Measurements from ENCODE around the gene COL8A1.

COL8A1 gene

GRCh38 chr3:99648101-99648500 lies 9.7 kb downstream of the COL8A1 start:
- no peak overlapping the region for H3K4me3 ChIP-seq (replicated peaks; ENCODE audit: insufficient read depth, low read length)
- DNase-seq (ENCODE audit: low read depth in 1 of 2, low spot score in 1 of 2), result no peak
- H3K27ac ChIP-seq (replicated peaks), result no peak overlapping the region
- no peaks in the 10 kb centered on the region for H3K27me3 ChIP-seq (ENCODE audit: insufficient read depth, poor library complexity, severe bottlenecking)
- TF ChIP-seq POLR2AphosphoS5 (IDR thresholded peaks at IDR 0.05; ENCODE audit: low read depth) (no peak), GABPA (IDR thresholded peaks at IDR 0.05; ENCODE audit: low read depth) (no peak), SPI1 (IDR thresholded peaks at IDR 0.05; ENCODE audit: borderline replicate concordance, low read depth) (no peak)
- TF ChIP-seq, protein P1, sequence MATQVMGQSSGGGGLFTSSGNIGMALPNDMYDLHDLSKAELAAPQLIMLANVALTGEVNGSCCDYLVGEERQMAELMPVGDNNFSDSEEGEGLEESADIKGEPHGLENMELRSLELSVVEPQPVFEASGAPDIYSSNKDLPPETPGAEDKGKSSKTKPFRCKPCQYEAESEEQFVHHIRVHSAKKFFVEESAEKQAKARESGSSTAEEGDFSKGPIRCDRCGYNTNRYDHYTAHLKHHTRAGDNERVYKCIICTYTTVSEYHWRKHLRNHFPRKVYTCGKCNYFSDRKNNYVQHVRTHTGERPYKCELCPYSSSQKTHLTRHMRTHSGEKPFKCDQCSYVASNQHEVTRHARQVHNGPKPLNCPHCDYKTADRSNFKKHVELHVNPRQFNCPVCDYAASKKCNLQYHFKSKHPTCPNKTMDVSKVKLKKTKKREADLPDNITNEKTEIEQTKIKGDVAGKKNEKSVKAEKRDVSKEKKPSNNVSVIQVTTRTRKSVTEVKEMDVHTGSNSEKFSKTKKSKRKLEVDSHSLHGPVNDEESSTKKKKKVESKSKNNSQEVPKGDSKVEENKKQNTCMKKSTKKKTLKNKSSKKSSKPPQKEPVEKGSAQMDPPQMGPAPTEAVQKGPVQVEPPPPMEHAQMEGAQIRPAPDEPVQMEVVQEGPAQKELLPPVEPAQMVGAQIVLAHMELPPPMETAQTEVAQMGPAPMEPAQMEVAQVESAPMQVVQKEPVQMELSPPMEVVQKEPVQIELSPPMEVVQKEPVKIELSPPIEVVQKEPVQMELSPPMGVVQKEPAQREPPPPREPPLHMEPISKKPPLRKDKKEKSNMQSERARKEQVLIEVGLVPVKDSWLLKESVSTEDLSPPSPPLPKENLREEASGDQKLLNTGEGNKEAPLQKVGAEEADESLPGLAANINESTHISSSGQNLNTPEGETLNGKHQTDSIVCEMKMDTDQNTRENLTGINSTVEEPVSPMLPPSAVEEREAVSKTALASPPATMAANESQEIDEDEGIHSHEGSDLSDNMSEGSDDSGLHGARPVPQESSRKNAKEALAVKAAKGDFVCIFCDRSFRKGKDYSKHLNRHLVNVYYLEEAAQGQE (IDR thresholded peaks at IDR 0.05; ENCODE audit: insufficient replicate concordance, low read depth), result no peak
- TF ChIP-seq, protein P2, sequence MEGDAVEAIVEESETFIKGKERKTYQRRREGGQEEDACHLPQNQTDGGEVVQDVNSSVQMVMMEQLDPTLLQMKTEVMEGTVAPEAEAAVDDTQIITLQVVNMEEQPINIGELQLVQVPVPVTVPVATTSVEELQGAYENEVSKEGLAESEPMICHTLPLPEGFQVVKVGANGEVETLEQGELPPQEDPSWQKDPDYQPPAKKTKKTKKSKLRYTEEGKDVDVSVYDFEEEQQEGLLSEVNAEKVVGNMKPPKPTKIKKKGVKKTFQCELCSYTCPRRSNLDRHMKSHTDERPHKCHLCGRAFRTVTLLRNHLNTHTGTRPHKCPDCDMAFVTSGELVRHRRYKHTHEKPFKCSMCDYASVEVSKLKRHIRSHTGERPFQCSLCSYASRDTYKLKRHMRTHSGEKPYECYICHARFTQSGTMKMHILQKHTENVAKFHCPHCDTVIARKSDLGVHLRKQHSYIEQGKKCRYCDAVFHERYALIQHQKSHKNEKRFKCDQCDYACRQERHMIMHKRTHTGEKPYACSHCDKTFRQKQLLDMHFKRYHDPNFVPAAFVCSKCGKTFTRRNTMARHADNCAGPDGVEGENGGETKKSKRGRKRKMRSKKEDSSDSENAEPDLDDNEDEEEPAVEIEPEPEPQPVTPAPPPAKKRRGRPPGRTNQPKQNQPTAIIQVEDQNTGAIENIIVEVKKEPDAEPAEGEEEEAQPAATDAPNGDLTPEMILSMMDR (IDR thresholded peaks at IDR 0.05; ENCODE audit: insufficient read depth, low read length), result no peak

DNA sequence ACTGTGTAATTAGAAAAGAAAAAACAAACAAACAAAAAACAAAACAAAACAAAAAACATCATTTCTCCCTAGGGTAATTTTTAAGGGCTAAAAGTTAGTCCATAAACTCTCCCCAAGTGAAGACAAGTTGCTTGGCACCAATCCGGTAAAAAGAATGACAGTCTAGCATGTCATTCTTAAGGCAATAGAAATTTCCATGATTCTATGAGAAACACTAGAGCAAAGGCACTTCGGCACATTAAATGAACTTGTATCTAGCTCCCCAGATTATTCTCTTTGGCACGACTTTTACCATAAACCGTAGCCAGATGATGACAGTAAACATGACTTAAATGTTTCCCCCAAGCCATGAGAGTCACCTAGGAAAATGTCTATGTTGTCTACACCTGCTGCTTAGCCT lies 10.1 kb downstream of the COL8A1 start:
- no peak for TF ChIP-seq SPI1 (IDR thresholded peaks at IDR 0.05; ENCODE audit: borderline replicate concordance, low read depth)
- TF ChIP-seq, protein P2 (IDR thresholded peaks at IDR 0.05; ENCODE audit: insufficient read depth, low read length), result no peak
- no peak for TF ChIP-seq GABPA (IDR thresholded peaks at IDR 0.05; ENCODE audit: low read depth)
- TF ChIP-seq, protein P1 (IDR thresholded peaks at IDR 0.05; ENCODE audit: insufficient replicate concordance, low read depth), result no peak
- TF ChIP-seq POLR2AphosphoS5 (IDR thresholded peaks at IDR 0.05; ENCODE audit: low read depth), result no peak
- Histone ChIP-seq H3K27ac (replicated peaks) (no peak overlapping the region), H3K27me3 (ENCODE audit: insufficient read depth, poor library complexity, severe bottlenecking) (no peaks in the 10 kb centered on the region), H3K4me3 (replicated peaks; ENCODE audit: insufficient read depth, low read length) (no peak overlapping the region)
- no peak for DNase-seq (ENCODE audit: low read depth in 1 of 2, low spot score in 1 of 2)

DNA sequence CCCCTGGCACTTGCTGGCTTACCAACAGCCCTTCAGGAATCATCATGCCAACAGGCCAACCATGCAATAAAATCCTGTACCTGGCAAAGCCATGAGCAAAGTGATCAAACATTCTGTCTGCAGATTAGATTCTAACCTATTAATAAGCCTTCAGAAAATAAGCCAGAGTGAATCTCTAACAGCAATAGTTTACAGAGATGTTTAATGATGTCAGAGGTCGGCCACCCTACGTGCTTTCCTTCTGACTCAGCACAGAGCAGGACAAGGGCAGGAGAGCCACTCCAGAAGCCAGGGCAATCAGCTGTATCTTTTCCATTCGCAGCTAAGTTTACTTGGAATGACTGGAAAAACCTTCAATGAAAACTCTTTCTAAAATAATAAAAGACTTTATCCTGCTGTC lies 13.1 kb downstream of the COL8A1 start:
- Histone ChIP-seq H3K27ac (replicated peaks) (no peak overlapping the region), H3K27me3 (ENCODE audit: insufficient read depth, poor library complexity, severe bottlenecking) (no peaks in the 10 kb centered on the region), H3K4me3 (replicated peaks; ENCODE audit: insufficient read depth, low read length) (no peak overlapping the region)
- DNase-seq (ENCODE audit: low read depth in 1 of 2, low spot score in 1 of 2), result no peak
- no peak for TF ChIP-seq GABPA (IDR thresholded peaks at IDR 0.05; ENCODE audit: low read depth)
- no peak for TF ChIP-seq SPI1 (IDR thresholded peaks at IDR 0.05; ENCODE audit: borderline replicate concordance, low read depth)
- TF ChIP-seq, protein P1 (IDR thresholded peaks at IDR 0.05; ENCODE audit: insufficient replicate concordance, low read depth), result no peak
- TF ChIP-seq POLR2AphosphoS5 (IDR thresholded peaks at IDR 0.05; ENCODE audit: low read depth), result no peak
- TF ChIP-seq, protein P2 (IDR thresholded peaks at IDR 0.05; ENCODE audit: insufficient read depth, low read length), result no peak
